OCI-LY1 (cell line): Measurements from ENCODE around the gene ZSWIM5.

Experiments
- EZH2 ChIP-seq: fragments of 200-600 bp; sonication (generic), shearing (Covaris generic); IDR thresholded peaks from 2 replicates; pipeline ENCODE4 v1.8.0; 2017; ENCODE audit warnings: borderline replicate concordance, mixed run types, mild to moderate bottlenecking, antibody characterized with exemption, low read length, moderate library complexity, mixed read lengths
- TF ChIP-seq, protein P1 (sequence below): fragments of 200-600 bp; sonication (generic), shearing (Covaris generic); IDR thresholded peaks from 2 replicates; pipeline ENCODE4 v1.5.1; 2017; ENCODE audit warnings: mild to moderate bottlenecking, antibody characterized with exemption, low read length, moderate library complexity, mixed read lengths

DNA sequence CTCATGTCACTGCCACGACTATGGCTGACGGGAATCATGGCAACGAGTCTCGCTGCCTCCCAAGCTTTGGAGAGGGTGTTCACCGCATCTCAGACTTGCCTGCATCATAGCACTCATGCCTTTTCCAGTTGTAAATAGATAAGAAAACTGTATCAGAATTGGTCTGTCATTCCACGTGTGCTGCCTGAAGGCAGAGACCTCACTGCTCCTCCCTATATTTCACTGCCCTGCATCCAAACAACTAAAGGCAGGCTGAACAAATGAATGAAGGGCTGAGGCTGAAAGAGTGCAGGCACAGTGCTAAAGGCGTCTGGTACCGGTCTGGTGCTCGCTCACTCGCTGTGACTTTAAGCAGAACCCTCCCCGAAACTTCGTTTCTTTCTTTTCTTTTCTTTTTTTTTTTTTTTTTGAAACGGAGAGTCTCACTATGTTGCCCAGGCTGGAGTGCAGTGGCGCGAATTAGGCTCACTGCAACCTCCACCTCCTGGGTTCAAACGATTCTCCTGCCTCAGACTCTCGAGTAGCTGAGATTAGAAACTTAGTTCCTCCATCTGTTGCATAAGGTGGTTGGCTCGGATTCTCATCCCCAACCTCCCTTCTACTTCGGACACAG lies 220.6 kb downstream of the ZSWIM5 start:
- no peak for TF ChIP-seq EZH2
- TF ChIP-seq, protein P1, sequence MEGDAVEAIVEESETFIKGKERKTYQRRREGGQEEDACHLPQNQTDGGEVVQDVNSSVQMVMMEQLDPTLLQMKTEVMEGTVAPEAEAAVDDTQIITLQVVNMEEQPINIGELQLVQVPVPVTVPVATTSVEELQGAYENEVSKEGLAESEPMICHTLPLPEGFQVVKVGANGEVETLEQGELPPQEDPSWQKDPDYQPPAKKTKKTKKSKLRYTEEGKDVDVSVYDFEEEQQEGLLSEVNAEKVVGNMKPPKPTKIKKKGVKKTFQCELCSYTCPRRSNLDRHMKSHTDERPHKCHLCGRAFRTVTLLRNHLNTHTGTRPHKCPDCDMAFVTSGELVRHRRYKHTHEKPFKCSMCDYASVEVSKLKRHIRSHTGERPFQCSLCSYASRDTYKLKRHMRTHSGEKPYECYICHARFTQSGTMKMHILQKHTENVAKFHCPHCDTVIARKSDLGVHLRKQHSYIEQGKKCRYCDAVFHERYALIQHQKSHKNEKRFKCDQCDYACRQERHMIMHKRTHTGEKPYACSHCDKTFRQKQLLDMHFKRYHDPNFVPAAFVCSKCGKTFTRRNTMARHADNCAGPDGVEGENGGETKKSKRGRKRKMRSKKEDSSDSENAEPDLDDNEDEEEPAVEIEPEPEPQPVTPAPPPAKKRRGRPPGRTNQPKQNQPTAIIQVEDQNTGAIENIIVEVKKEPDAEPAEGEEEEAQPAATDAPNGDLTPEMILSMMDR: no peak
